ENCODE measurements around the gene VASH1.

The VASH1 gene

DNA sequence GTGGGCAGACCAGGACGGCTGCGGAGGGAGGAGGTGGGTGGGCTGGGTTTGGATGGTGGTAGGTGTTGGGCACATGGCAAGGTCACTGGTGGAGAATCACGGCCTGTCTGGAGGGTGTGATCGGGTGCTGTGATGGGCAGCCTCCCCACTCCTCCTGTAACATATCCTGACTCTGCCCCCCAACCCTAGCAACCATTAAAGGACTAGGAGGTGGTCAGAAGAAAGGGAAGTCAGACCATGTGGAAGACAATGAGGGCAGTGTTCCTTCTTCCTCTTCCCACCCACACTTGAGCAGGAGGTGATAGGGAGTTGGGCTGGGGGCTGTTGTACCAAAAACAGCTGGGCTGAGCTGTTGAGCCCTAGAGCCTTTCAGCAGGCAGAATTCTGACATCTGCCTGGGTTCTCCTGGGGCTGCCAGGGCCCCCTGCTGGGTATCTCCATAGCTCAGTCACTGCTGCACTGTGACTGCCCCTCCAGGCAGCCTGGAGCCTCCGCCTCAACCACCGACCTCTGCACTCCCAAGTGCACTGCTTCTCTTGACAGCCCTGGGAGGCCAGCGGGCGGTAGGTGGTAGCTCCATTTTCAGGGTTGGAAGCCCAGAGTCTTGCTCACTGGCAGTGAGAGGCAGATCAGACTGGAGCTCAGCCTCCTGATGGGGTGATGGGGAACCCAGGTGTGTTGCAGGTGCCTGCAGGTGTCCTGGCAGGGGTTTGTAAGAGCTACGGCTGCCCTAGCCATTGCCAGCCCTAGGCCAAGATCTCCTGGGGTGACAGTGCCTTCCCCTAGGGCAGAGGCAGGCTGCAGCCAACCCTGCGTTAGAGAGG, 15.4 kb downstream of the VASH1 start:
- H3K4me1 Mint-ChIP-seq: peaks cover 5% of the 10 kb centered on the region
- ATAC-seq (replicated peaks; ENCODE audit: extremely low read depth, poor library complexity, severe bottlenecking): no peak
- H3K4me3 Mint-ChIP-seq: no peak overlapping the region
- peaks cover 2% of the 10 kb centered on the region for H3K36me3 Mint-ChIP-seq (ENCODE audit: insufficient read depth)
- no peak overlapping the region for H3K27ac Mint-ChIP-seq (ENCODE audit: low read depth)
- DNase-seq (ENCODE audit: low spot score in 2 of 2): no peak
- H3K27me3 Mint-ChIP-seq: peaks cover 19% of the 10 kb centered on the region
- H3K9me3 Mint-ChIP-seq: no peaks in the 10 kb centered on the region

DNA sequence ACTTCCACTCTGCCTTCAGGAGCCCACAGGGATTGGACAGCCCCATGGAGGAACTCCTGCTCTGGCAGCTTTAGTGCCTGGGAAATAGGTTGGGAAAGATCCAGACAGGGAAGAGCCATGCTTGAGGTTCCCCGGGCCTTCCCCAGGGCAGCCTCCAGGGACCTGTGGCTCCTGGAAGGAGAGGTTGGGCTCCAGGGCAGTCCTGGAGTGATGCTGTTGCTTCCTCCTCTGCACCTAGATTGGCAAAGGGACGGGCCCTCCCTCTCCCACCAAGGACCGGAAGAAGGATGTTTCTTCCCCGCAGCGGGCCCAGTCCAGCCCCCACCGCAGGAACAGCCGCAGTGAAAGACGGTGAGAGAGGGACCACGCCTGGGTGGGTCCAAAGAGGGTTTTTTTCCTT, 16.5 kb downstream of the VASH1 start:
- H3K4me3 Mint-ChIP-seq: no peak overlapping the region
- no peak for ATAC-seq (replicated peaks; ENCODE audit: extremely low read depth, poor library complexity, severe bottlenecking)
- H3K27ac Mint-ChIP-seq (ENCODE audit: low read depth): no peak overlapping the region

DNA sequence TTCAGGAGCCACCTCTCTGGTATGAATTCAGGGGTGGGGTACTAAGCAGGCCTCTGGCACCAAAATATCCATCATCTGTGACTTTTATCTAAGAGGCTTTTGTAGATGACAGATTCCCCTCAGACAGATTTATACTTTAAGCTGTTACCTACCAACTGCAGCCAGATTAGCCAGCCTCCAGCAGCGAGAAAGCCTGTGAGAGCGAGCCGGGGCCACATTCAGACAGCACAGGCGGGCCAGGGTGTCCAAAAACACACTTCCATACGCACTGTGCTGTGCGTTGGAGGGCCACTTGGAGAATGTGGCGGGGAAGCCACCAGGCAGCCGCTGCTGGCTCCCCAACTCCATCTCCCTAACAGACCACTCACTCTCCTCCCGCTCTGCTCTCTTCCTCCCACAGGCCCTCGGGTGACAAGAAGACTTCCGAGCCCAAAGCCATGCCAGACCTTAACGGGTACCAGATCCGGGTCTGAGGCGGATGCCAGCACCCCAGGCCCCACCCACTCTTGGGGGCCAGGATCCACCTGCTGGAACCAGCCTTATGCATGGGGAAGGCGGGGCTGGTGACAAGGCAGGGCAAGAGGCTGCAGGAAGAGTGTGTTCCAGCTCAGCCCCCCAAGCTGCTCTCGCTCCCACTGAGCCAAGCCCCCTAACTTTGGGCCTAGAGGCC, 17.4 kb downstream of the VASH1 start:
- no peak overlapping the region for H3K27ac Mint-ChIP-seq (ENCODE audit: low read depth)

More for the DNA sequence above, 16.5 kb downstream of the VASH1 start:
- no peak for DNase-seq (ENCODE audit: low spot score in 2 of 2)
- peaks cover 8% of the 10 kb centered on the region for H3K4me1 Mint-ChIP-seq
- H3K27me3 Mint-ChIP-seq: peaks cover 9% of the 10 kb centered on the region
- H3K9me3 Mint-ChIP-seq: no peaks in the 10 kb centered on the region
- H3K36me3 Mint-ChIP-seq (ENCODE audit: insufficient read depth): peaks cover 3% of the 10 kb centered on the region

GRCh38 chr14:76779221-76780057, 18.2 kb downstream of the VASH1 start:
- peak overlapping the region; percentile 11 for H3K27ac Mint-ChIP-seq (ENCODE audit: low read depth)

More for the DNA sequence above, 17.4 kb downstream of the VASH1 start:
- peaks cover 18% of the 10 kb centered on the region for H3K4me1 Mint-ChIP-seq
- peaks cover 3% of the 10 kb centered on the region for H3K36me3 Mint-ChIP-seq (ENCODE audit: insufficient read depth)
- no peak overlapping the region for H3K4me3 Mint-ChIP-seq
- no peaks in the 10 kb centered on the region for H3K9me3 Mint-ChIP-seq
- DNase-seq (ENCODE audit: low spot score in 2 of 2) (no peak), ATAC-seq (replicated peaks; ENCODE audit: extremely low read depth, poor library complexity, severe bottlenecking) (no peak)
- H3K27me3 Mint-ChIP-seq: peaks cover 9% of the 10 kb centered on the region

DNA sequence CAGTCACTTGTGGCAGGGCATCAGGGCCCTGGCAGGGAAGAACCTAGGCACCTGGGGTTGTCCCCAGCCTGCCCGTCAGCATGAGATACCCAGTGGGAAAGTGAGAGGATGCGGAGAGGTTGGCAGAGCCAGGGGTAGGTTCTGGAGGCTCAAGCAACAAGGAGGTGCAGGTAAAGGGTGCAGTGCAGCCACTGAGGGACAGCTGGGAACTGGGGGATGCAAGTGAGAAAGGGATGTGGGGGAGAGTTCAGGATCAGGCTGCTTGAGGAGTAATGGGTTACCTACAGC, 18.7 kb downstream of the VASH1 start:
- no peaks in the 10 kb centered on the region for H3K9me3 Mint-ChIP-seq
- H3K36me3 Mint-ChIP-seq (ENCODE audit: insufficient read depth): peaks cover 3% of the 10 kb centered on the region
- peak overlapping the region; percentile 11 for H3K27ac Mint-ChIP-seq (ENCODE audit: low read depth)
- peaks cover 4% of the 10 kb centered on the region for H3K27me3 Mint-ChIP-seq
- H3K4me3 Mint-ChIP-seq: no peak overlapping the region
- H3K4me1 Mint-ChIP-seq: peaks cover 15% of the 10 kb centered on the region
- DNase-seq (ENCODE audit: low spot score in 2 of 2) (no peak), ATAC-seq (replicated peaks; ENCODE audit: extremely low read depth, poor library complexity, severe bottlenecking) (no peak)

More at GRCh38 chr14:76779221-76780057, 18.2 kb downstream of the VASH1 start:
- H3K4me3 Mint-ChIP-seq: no peak overlapping the region
- ATAC-seq (replicated peaks; ENCODE audit: extremely low read depth, poor library complexity, severe bottlenecking) (no peak), DNase-seq (ENCODE audit: low spot score in 2 of 2) (no peak)
- peaks cover 18% of the 10 kb centered on the region for H3K4me1 Mint-ChIP-seq
- H3K9me3 Mint-ChIP-seq: no peaks in the 10 kb centered on the region
- H3K36me3 Mint-ChIP-seq (ENCODE audit: insufficient read depth): peaks cover 3% of the 10 kb centered on the region
- H3K27me3 Mint-ChIP-seq: peaks cover 9% of the 10 kb centered on the region

- peak overlapping the region; percentile 11 for H3K27ac Mint-ChIP-seq (ENCODE audit: low read depth)
- peaks cover 12% of the 10 kb centered on the region for H3K4me1 Mint-ChIP-seq
- no peaks in the 10 kb centered on the region for H3K9me3 Mint-ChIP-seq
- DNase-seq (ENCODE audit: low spot score in 2 of 2): no peak
- no peak overlapping the region for H3K4me3 Mint-ChIP-seq
- ATAC-seq (replicated peaks; ENCODE audit: extremely low read depth, poor library complexity, severe bottlenecking): no peak
- peaks cover under 1% of the 10 kb centered on the region for H3K27me3 Mint-ChIP-seq
- H3K36me3 Mint-ChIP-seq (ENCODE audit: insufficient read depth): peaks cover 3% of the 10 kb centered on the region
Observed at GRCh38 chr14:76780360-76780759, 19.1 kb downstream of the VASH1 start.

- DNase-seq (ENCODE audit: low spot score in 2 of 2): no peak
- H3K9me3 Mint-ChIP-seq: no peaks in the 10 kb centered on the region
- H3K4me3 Mint-ChIP-seq: no peak overlapping the region
- peaks cover 5% of the 10 kb centered on the region for H3K36me3 Mint-ChIP-seq (ENCODE audit: insufficient read depth)
- no peaks in the 10 kb centered on the region for H3K27me3 Mint-ChIP-seq
- no peak overlapping the region for H3K27ac Mint-ChIP-seq (ENCODE audit: low read depth)
- no peak for ATAC-seq (replicated peaks; ENCODE audit: extremely low read depth, poor library complexity, severe bottlenecking)
- H3K4me1 Mint-ChIP-seq: peaks cover 12% of the 10 kb centered on the region
Observed at GRCh38 chr14:76780875-76781647, 19.8 kb downstream of the VASH1 start.

DNA sequence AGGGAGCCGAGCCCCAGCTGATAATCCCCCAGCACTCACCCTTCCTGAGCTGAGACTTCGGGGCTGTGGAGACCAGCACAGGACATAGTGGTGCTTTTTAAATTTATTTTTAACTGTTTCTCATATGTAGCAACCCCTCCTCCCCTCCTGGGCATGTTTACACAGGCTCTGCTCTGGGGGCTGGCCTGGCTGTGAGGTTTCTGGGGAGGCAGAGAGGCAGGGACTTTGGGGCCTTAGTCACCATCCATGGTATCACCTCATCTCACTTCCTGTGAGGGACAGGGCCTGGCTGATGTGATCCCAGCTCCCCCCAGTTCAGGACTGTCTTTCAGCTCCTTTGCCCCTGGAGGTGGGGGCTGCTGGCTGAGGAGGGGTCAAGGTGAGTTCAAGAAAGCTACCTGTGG, 20.4 kb downstream of the VASH1 start:
- no peak for DNase-seq (ENCODE audit: low spot score in 2 of 2)
- H3K27ac Mint-ChIP-seq (ENCODE audit: low read depth): peak overlapping the region; percentile 75

DNA sequence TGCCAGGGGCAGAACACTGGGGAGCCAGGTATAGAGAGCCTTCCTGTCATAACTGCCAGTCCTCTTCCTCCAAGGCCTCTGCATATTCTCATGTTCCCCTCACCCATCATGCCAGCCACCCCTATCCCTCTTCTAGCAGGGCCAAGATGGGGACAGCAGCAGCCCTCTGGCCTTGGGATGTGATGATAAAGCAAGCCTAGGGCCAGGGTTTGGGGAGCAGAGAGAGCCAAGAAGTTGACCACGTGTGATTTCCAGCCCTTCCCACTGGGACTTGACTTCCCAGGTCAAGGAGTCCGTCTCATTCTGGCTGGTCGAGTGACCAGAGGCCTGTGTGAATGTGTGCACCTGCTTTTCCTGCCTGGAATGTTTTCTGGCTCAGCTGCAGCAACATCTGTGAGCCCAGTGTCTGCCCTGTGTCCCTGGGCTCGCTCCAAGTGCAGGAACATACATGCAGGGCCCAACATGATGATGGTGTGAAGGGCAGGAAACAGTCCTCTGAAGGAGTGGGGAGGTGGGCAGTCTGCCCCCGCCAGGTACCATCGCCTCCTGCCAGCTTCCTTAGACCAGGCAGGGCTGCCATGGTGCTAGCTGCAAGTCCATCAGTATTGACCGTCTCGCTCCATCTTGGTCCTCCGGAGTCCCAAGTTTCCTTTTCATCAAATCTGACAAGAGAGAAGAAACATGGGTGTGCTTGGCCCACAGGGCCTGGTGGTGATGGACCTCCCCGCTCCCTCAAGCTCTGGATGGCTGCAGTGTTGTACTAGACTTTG, 21.0 kb downstream of the VASH1 start:
- peak overlapping the region; percentile 28 for H3K4me3 Mint-ChIP-seq
- peaks cover 12% of the 10 kb centered on the region for H3K4me1 Mint-ChIP-seq
- H3K9me3 Mint-ChIP-seq: no peaks in the 10 kb centered on the region
- H3K27ac Mint-ChIP-seq (ENCODE audit: low read depth): peak overlapping the region; percentile 75
- DNase-seq (ENCODE audit: low spot score in 2 of 2): no peak
- no peak for ATAC-seq (replicated peaks; ENCODE audit: extremely low read depth, poor library complexity, severe bottlenecking)
- no peaks in the 10 kb centered on the region for H3K27me3 Mint-ChIP-seq
- peaks cover 9% of the 10 kb centered on the region for H3K36me3 Mint-ChIP-seq (ENCODE audit: insufficient read depth)

More for the DNA sequence above, 20.4 kb downstream of the VASH1 start:
- no peaks in the 10 kb centered on the region for H3K27me3 Mint-ChIP-seq
- H3K4me1 Mint-ChIP-seq: peaks cover 12% of the 10 kb centered on the region
- H3K36me3 Mint-ChIP-seq (ENCODE audit: insufficient read depth): peaks cover 5% of the 10 kb centered on the region
- H3K9me3 Mint-ChIP-seq: no peaks in the 10 kb centered on the region
- no peak overlapping the region for H3K4me3 Mint-ChIP-seq
- ATAC-seq (replicated peaks; ENCODE audit: extremely low read depth, poor library complexity, severe bottlenecking): no peak

GRCh38 chr14:76782885-76783566, 21.8 kb downstream of the VASH1 start:
- peaks cover 12% of the 10 kb centered on the region for H3K4me1 Mint-ChIP-seq
- no peaks in the 10 kb centered on the region for H3K9me3 Mint-ChIP-seq
- ATAC-seq (replicated peaks; ENCODE audit: extremely low read depth, poor library complexity, severe bottlenecking) (no peak), DNase-seq (ENCODE audit: low spot score in 2 of 2) (no peak)
- peaks cover 14% of the 10 kb centered on the region for H3K36me3 Mint-ChIP-seq (ENCODE audit: insufficient read depth)
- H3K4me3 Mint-ChIP-seq: peak overlapping the region; percentile 28
- H3K27ac Mint-ChIP-seq (ENCODE audit: low read depth): peak overlapping the region; percentile 75
- no peaks in the 10 kb centered on the region for H3K27me3 Mint-ChIP-seq

DNA sequence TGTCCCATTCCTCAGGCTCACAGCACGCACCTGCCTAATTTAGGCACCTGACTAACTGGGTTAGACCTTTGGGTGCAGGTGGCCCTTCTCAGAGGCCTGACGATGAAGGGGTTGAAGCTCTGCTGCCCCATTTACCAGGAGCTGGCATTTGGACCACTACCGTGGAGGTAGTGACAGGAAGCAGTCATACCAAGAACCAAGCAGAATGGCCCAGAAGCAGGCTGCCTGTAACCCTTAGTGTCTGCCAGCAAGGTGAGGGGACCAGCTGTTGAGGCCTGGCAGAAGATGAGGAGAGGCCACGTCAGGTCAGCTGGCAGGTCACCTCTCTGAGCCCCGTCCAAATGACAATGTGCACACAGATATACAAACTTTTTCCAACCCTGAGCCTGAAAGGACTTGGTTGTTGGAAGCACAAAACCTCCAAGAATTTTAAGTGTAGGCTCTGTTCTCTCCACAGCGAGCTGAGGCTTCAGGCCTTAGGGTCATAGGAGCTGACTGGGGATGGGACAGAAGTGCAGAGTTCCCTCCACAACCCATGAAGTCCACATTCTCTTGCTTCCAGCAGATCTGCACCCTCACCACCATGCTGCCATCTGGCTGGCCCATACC, 23.1 kb downstream of the VASH1 start:
- Mint-ChIP-seq H3K27ac (ENCODE audit: low read depth) (no peak overlapping the region), H3K27me3 (no peaks in the 10 kb centered on the region), H3K4me3 (no peak overlapping the region), H3K36me3 (ENCODE audit: insufficient read depth) (peaks cover 24% of the 10 kb centered on the region), H3K9me3 (no peaks in the 10 kb centered on the region), H3K4me1 (peaks cover 12% of the 10 kb centered on the region)
- ATAC-seq (replicated peaks; ENCODE audit: extremely low read depth, poor library complexity, severe bottlenecking) (no peak), DNase-seq (ENCODE audit: low spot score in 2 of 2) (peak in 1 of 2 donors; percentile 4)
